HepG2 (cell line): ENCODE data around the gene INKA1. TPM values are rescaled to one million over a fixed set of nuclear protein-coding genes. Genes with fewer than 3 reads are reported as not detected.
A peak's percentile ranks its signal among the peaks of the same experiment; 100 is the strongest.

Experiments used
- HCFC1 ChIP-seq: fragments of 150-350 bp; IDR thresholded peaks from 2 replicates; pipeline ENCODE4 v1.6.1; 2014; ENCODE audit warnings: low read depth, low read length
- ISL2 ChIP-seq: sonication (generic); formaldehyde crosslinking; IDR thresholded peaks from 2 replicates; pipeline ENCODE4 v1.5.0; 2020; ENCODE audit warnings: missing genetic modification reagents
- NFKB2 ChIP-seq: sonication (generic); formaldehyde crosslinking; IDR thresholded peaks from 2 replicates; pipeline ENCODE4 v1.4.0; 2020; ENCODE audit warnings: missing genetic modification reagents, borderline replicate concordance
- NFYB ChIP-seq: sonication (generic); formaldehyde crosslinking; IDR thresholded peaks from 2 replicates; pipeline ENCODE4 v1.4.0; 2020; ENCODE audit warnings: missing genetic modification reagents
- POLR2AphosphoS2 ChIP-seq: IDR thresholded peaks from 2 replicates; pipeline ENCODE4 v1.6.1; 2011; ENCODE audit warnings: low read depth, low read length, improper control_type of control experiment
- REPIN1 ChIP-seq: sonication (generic); formaldehyde crosslinking; IDR thresholded peaks from 2 replicates; pipeline ENCODE4 v1.8.0; 2022; ENCODE audit warnings: missing genetic modification reagents, low read depth, mild to moderate bottlenecking, borderline replicate concordance
- RFXAP ChIP-seq: sonication (generic); formaldehyde crosslinking; IDR thresholded peaks from 2 replicates; pipeline ENCODE4 v1.4.0; 2020; ENCODE audit warnings: missing genetic modification reagents, borderline replicate concordance
- SSRP1 ChIP-seq: IDR thresholded peaks from 2 replicates; pipeline ENCODE4 v1.6.1; 2016; ENCODE audit warnings: control low read depth
- ZFP82 ChIP-seq: sonication (generic); formaldehyde crosslinking; IDR thresholded peaks from 2 replicates; pipeline ENCODE4 v1.5.1; 2020; ENCODE audit warnings: mild to moderate bottlenecking, missing genetic modification reagents, borderline replicate concordance
- ZNF253 ChIP-seq: sonication (generic); formaldehyde crosslinking; IDR thresholded peaks from 2 replicates; pipeline ENCODE4 v1.8.0; 2022; ENCODE audit warnings: mild to moderate bottlenecking, missing genetic modification reagents, borderline replicate concordance
- ZNF256 ChIP-seq: sonication (generic); formaldehyde crosslinking; conservative IDR thresholded peaks from 2 replicates; pipeline ENCODE4 v1.4.0; 2020; ENCODE audit warnings: missing genetic modification reagents
- ZNF33A ChIP-seq: sonication (generic); formaldehyde crosslinking; IDR thresholded peaks from 2 replicates; pipeline ENCODE4 v1.5.1; 2020; ENCODE audit warnings: missing genetic modification reagents, mild to moderate bottlenecking, moderate library complexity, borderline replicate concordance
- ZNF441 ChIP-seq: sonication (generic); formaldehyde crosslinking; IDR thresholded peaks from 2 replicates; pipeline ENCODE4 v1.7.0; 2021; ENCODE audit warnings: missing genetic modification reagents, borderline replicate concordance
- ZNF773 ChIP-seq: sonication (generic); formaldehyde crosslinking; IDR thresholded peaks from 2 replicates; pipeline ENCODE4 v1.4.0; 2020; ENCODE audit warnings: missing genetic modification reagents, borderline replicate concordance
- ZZZ3 ChIP-seq: sonication (generic); formaldehyde crosslinking; IDR thresholded peaks from 2 replicates; pipeline ENCODE4 v1.4.0; 2020; ENCODE audit warnings: missing genetic modification reagents, mild to moderate bottlenecking, borderline replicate concordance
- polyA plus RNA-seq, 8 experiments: library from polyadenylated mRNA; depleted of rRNA in 3 of 8; stranded (reverse) in 7 of 8; unstranded in 1 of 8; fragments of >200 nt; fragmentation: Illumina TruSeq in 4 of 8; extraction: Trizol in 4 of 8; gene quantifications; 2 replicates each; pipeline versions ENCODE4 v1.2.1 to v1.2.3, GENCODE V29; 2011 to 2016; ENCODE audit warnings: low read depth in 4 of 8, missing spikeins in 1 of 8, mixed read lengths in 1 of 8; ENCODE audit not compliant: insufficient read depth in 1 of 8
- total RNA-seq, 5 experiments: library from RNA; depleted of rRNA; stranded (reverse); fragments of >200 nt; fragmentation: Illumina TruSeq; extraction: Trizol; gene quantifications; 2 replicates each; pipeline ENCODE4 v1.2.3, GENCODE V29; 2016; ENCODE audit warnings: low read depth in 1 of 5
- TF ChIP-seq, protein P1 (sequence below): sonication (generic); formaldehyde crosslinking; IDR thresholded peaks from 2 replicates; pipeline ENCODE4 v1.4.0; 2020; ENCODE audit warnings: missing genetic modification reagents, mild to moderate bottlenecking, borderline replicate concordance
- TF ChIP-seq, protein P2 (sequence below): IDR thresholded peaks from 2 replicates; pipeline ENCODE4 v1.6.1; 2016; ENCODE audit warnings: control low read depth
- TF ChIP-seq, protein P3 (sequence below): conservative IDR thresholded peaks from 2 replicates; pipeline ENCODE4 v1.6.1; 2018; ENCODE audit warnings: missing genetic modification reagents
- TF ChIP-seq, protein P4 (sequence below): sonication (generic); formaldehyde crosslinking; conservative IDR thresholded peaks from 2 replicates; pipeline ENCODE4 v1.8.0; 2022; ENCODE audit warnings: low read depth, missing genetic modification reagents

INKA1 gene
- total and polyA plus RNA-seq, 2 of the 13 experiments (the other 11 are each of a cell fraction or from before 2014, with no cell fraction given) = 0.22 to 0.41 TPM

DNA sequence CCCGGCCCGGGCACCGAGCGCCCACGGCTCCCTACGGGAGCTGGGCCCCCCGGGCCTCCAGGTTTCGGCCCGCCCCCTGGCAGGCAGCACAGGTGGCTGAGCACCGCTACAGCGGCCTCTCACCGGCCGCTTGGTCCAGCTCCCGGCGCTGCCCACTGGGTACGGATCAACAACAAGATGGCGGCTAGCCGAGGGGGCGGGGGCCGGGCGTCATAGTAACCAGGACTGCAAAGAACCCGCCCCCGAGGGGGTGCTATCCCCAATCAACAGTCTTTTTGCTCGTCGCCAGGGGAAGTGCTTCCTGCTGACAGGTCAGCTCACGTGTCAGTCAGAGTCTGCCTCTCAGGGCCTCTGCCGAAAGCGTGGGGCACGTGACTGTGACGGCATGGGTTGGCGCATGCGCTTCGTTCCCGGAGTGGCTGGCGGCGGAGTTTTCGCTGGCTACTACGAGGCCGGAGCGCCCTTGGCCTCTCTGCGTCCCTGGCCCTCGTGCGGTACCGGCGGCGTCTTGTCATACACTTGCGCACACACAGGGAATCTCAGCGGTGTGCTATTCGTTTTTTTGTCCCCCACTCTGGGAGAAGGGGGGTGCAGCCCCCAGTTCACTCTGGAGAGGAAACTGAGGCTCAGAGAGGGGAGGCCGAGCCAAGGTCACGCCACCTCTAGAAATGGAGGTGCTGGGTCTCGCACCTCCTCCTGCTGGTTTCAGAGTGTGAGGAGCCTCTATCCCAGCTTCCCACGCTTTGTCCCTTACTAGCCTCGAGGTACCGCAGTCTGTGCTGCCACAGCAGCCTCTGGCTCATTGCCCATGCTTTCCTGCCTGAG, 16.5 kb upstream of the INKA1 start, which contains the start of gene IP6K1 (continued):
- TF ChIP-seq, protein P1, sequence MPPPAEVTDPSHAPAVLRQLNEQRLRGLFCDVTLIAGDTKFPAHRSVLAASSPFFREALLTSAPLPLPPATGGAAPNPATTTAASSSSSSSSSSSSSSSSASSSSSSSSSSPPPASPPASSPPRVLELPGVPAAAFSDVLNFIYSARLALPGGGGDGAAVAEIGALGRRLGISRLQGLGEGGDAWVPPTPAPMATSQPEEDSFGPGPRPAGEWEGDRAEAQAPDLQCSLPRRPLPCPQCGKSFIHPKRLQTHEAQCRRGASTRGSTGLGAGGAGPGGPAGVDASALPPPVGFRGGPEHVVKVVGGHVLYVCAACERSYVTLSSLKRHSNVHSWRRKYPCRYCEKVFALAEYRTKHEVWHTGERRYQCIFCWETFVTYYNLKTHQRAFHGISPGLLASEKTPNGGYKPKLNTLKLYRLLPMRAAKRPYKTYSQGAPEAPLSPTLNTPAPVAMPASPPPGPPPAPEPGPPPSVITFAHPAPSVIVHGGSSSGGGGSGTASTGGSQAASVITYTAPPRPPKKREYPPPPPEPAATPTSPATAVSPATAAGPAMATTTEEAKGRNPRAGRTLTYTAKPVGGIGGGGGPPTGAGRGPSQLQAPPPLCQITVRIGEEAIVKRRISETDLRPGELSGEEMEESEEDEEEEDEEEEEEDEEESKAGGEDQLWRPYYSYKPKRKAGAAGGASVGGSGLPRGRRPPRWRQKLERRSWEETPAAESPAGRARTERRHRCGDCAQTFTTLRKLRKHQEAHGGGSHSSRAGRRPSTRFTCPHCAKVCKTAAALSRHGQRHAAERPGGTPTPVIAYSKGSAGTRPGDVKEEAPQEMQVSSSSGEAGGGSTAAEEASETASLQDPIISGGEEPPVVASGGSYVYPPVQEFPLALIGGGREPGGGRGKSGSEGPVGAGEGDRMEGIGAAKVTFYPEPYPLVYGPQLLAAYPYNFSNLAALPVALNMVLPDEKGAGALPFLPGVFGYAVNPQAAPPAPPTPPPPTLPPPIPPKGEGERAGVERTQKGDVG (CRISPR knock-in tag) = peak; percentile 26; the same call in 1 of the 2 replicates
- TF ChIP-seq ZNF33A (CRISPR knock-in tag) = no peak
- 0 out of 2 replicates have a peak, but pooled peaks have one; percentile 13 for TF ChIP-seq ZNF256
- peak; percentile 96 for TF ChIP-seq NFYB (CRISPR knock-in tag)
- peak; percentile 30; the same call in 1 of the 2 replicates for TF ChIP-seq REPIN1 (CRISPR knock-in tag)
- TF ChIP-seq ZZZ3 = no peak
- no peak for TF ChIP-seq ZFP82 (CRISPR knock-in tag)
- TF ChIP-seq HCFC1 = no peak
- TF ChIP-seq, protein P2, sequence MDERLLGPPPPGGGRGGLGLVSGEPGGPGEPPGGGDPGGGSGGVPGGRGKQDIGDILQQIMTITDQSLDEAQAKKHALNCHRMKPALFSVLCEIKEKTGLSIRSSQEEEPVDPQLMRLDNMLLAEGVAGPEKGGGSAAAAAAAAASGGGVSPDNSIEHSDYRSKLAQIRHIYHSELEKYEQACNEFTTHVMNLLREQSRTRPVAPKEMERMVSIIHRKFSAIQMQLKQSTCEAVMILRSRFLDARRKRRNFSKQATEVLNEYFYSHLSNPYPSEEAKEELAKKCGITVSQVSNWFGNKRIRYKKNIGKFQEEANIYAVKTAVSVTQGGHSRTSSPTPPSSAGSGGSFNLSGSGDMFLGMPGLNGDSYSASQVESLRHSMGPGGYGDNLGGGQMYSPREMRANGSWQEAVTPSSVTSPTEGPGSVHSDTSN (CRISPR knock-in tag) = peak; percentile 99
- peak; percentile 95; the same call in 1 of the 2 replicates for TF ChIP-seq ZNF253 (CRISPR knock-in tag)
- TF ChIP-seq SSRP1 (CRISPR knock-in tag) = no peak
- TF ChIP-seq, protein P3, sequence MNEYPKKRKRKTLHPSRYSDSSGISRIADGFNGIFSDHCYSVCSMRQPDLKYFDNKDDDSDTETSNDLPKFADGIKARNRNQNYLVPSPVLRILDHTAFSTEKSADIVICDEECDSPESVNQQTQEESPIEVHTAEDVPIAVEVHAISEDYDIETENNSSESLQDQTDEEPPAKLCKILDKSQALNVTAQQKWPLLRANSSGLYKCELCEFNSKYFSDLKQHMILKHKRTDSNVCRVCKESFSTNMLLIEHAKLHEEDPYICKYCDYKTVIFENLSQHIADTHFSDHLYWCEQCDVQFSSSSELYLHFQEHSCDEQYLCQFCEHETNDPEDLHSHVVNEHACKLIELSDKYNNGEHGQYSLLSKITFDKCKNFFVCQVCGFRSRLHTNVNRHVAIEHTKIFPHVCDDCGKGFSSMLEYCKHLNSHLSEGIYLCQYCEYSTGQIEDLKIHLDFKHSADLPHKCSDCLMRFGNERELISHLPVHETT (CRISPR knock-in tag) = peak; percentile 67; the same call in 1 of the 2 replicates
- TF ChIP-seq NFKB2 (CRISPR knock-in tag) = peak; percentile 59; the same call in 1 of the 2 replicates
- no peak for TF ChIP-seq POLR2AphosphoS2
- 0 out of 2 replicates have a peak, but pooled peaks have one; percentile 53 for TF ChIP-seq ZNF441 (CRISPR knock-in tag)
- TF ChIP-seq, protein P4, sequence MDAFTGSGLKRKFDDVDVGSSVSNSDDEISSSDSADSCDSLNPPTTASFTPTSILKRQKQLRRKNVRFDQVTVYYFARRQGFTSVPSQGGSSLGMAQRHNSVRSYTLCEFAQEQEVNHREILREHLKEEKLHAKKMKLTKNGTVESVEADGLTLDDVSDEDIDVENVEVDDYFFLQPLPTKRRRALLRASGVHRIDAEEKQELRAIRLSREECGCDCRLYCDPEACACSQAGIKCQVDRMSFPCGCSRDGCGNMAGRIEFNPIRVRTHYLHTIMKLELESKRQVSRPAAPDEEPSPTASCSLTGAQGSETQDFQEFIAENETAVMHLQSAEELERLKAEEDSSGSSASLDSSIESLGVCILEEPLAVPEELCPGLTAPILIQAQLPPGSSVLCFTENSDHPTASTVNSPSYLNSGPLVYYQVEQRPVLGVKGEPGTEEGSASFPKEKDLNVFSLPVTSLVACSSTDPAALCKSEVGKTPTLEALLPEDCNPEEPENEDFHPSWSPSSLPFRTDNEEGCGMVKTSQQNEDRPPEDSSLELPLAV (CRISPR knock-in tag) = no peak
- peak; percentile 46; the same call in 1 of the 2 replicates for TF ChIP-seq ISL2
- TF ChIP-seq ZNF773 (CRISPR knock-in tag) = no peak; the same call in 1 of the 2 replicates
- TF ChIP-seq RFXAP (CRISPR knock-in tag) = peak; percentile 90
